SK-N-SH treated with all-trans-retinoic acid at 6 μM for 48 hours (cell line): ENCODE measurements around the gene NRK.

Source experiments
- ARNTL ChIP-seq: fragments of 450-650 bp; formaldehyde crosslinking; IDR thresholded peaks from 2 replicates; pipeline ENCODE4 v1.5.0; 2020; ENCODE audit warnings: low read depth, mild to moderate bottlenecking, moderate library complexity, borderline replicate concordance
- GLIS3 ChIP-seq: fragments of 250-450 bp; sonication (Bioruptor Pico); IDR thresholded peaks from 2 replicates; pipeline ENCODE4 v1.5.0; 2020; ENCODE audit warnings: mild to moderate bottlenecking, moderate library complexity
- TCF4 ChIP-seq: fragments of 250-450 bp; sonication (Bioruptor Pico); IDR thresholded peaks from 2 replicates; pipeline ENCODE4 v1.8.0; 2021; ENCODE audit warnings: mild to moderate bottlenecking, moderate library complexity, borderline replicate concordance
- TOX ChIP-seq: fragments of 250-450 bp; sonication (Bioruptor Pico); IDR thresholded peaks from 2 replicates; pipeline ENCODE4 v1.8.0; 2021; ENCODE audit warnings: mild to moderate bottlenecking, moderate library complexity, borderline replicate concordance

DNA sequence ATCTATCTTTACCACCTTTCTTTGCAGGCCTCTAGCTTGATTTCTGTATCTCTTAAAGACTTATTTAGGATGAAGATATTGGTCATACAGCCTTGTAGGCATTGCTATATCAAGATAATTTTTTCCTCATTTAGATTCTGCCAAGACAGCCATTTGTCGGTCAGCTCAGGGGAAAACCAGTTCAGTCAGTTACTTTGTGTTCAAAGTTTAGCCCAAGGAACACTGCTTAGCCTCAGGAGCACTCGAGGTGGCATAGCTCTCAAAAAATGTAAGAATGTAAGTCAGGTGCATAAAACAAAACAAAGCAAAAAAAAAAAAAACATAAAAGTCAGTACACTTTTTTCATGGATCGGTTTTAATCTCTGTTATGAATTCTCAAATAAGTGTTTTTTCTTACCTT, 43.4 kb downstream of the NRK start:
- no peak for TF ChIP-seq ARNTL
- no peak for TF ChIP-seq TOX (CRISPR knock-in tag)
- TF ChIP-seq TCF4 (CRISPR knock-in tag) = no peak
- TF ChIP-seq GLIS3 = no peak
